ENCODE data around the gene GSTM1.

Gene GSTM1

GRCh38 chr1:109730666-109731065 is 43.0 kb downstream of the GSTM1 start:
- no peak for TF ChIP-seq CTCF (conservative IDR thresholded peaks at IDR 0.05; ENCODE audit: low read length)
- no peak overlapping the region for H3K4me3 ChIP-seq (ENCODE audit: low read length)
- DNase-seq (ENCODE audit: low read depth): no peak

GRCh38 chr1:109732390-109732881 is 44.8 kb downstream of the GSTM1 start:
- TF ChIP-seq CTCF (conservative IDR thresholded peaks at IDR 0.05; ENCODE audit: low read length): no peak
- DNase-seq (ENCODE audit: low read depth): no peak
- no peak overlapping the region for H3K4me3 ChIP-seq (ENCODE audit: low read length)

- no peak for DNase-seq (ENCODE audit: low read depth)
- no peak overlapping the region for H3K4me3 ChIP-seq (ENCODE audit: low read length)
- no peak for TF ChIP-seq CTCF (conservative IDR thresholded peaks at IDR 0.05; ENCODE audit: low read length)
These were observed 45.7 kb downstream of the GSTM1 start for GRCh38 chr1:109733236-109733870.

- H3K4me3 ChIP-seq (ENCODE audit: low read length): peak overlapping the region; percentile 77
- peak; percentile 48 for DNase-seq (ENCODE audit: low read depth)
- TF ChIP-seq CTCF (conservative IDR thresholded peaks at IDR 0.05; ENCODE audit: low read length): no peak
These were observed 52.4 kb downstream of the GSTM1 start for GRCh38 chr1:109739738-109740614.

- H3K4me3 ChIP-seq (ENCODE audit: low read length): peak within 1 kb of the TSS; percentile 77
- DNase-seq (ENCODE audit: low read depth): no peak
- TF ChIP-seq CTCF (conservative IDR thresholded peaks at IDR 0.05; ENCODE audit: low read length): no peak
These were observed 53.2 kb downstream of the GSTM1 start, which contains the start of gene GSTM3 for GRCh38 chr1:109740615-109741373. Gene GSTM3 (minus strand): TSS chr1:109741038. CDS start chr1:109740287, 751 bp downstream.
